ENCODE data around the gene CRYBG1.

DNA sequence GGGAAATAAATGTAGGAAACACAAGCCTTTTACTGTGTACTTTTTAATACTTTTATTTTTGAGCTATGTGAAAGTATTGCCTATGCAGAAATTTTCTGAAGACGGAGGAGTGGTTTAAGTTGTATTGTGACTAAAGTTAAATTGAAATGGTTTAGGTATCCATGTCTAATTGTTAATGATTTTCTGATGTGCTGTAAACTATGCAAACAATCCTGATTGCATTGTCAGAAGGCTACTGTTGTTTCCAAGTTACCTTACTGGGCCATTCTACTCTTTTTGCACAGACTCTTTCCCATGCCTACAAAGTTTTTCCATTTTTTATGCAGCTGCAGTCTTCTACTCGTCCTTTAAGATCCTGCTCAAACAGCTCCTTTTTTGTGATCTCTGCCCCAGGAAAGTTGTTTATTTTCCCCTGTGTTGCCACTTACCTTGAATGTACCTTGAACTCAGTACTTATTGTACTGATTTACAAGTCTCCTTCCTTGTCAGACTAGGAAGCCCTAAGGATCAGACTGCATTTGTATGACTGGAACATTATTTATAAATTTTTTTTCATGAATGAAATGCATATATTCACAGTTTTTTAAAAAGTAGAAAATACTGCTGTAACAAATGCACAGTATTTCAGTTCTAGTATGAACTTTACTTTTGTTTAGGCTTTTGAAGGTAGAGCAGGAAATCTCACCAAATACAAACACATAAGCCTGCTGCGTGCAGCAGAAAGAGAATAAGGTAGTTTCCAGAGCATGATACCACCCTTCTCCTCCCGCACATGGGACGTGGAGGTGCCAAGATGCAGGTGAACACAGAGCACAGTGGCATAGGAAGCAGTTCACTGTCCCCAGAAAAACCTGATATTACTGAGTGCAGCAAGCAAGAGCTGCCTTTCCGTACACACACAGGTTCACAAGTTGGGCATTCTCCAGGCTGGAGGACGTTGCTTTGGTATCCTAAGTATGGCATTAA, 97.8 kb downstream of the CRYBG1 start:
- TF ChIP-seq CTCF (IDR thresholded peaks at IDR 0.05; ENCODE audit: insufficient read depth, low read length) (no peak), SPI1 (IDR thresholded peaks at IDR 0.05; ENCODE audit: borderline replicate concordance, low read depth) (no peak), POLR2AphosphoS5 (IDR thresholded peaks at IDR 0.05; ENCODE audit: low read depth) (no peak)
- TF ChIP-seq, protein P1, sequence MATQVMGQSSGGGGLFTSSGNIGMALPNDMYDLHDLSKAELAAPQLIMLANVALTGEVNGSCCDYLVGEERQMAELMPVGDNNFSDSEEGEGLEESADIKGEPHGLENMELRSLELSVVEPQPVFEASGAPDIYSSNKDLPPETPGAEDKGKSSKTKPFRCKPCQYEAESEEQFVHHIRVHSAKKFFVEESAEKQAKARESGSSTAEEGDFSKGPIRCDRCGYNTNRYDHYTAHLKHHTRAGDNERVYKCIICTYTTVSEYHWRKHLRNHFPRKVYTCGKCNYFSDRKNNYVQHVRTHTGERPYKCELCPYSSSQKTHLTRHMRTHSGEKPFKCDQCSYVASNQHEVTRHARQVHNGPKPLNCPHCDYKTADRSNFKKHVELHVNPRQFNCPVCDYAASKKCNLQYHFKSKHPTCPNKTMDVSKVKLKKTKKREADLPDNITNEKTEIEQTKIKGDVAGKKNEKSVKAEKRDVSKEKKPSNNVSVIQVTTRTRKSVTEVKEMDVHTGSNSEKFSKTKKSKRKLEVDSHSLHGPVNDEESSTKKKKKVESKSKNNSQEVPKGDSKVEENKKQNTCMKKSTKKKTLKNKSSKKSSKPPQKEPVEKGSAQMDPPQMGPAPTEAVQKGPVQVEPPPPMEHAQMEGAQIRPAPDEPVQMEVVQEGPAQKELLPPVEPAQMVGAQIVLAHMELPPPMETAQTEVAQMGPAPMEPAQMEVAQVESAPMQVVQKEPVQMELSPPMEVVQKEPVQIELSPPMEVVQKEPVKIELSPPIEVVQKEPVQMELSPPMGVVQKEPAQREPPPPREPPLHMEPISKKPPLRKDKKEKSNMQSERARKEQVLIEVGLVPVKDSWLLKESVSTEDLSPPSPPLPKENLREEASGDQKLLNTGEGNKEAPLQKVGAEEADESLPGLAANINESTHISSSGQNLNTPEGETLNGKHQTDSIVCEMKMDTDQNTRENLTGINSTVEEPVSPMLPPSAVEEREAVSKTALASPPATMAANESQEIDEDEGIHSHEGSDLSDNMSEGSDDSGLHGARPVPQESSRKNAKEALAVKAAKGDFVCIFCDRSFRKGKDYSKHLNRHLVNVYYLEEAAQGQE (IDR thresholded peaks at IDR 0.05; ENCODE audit: insufficient replicate concordance, low read depth): no peak
